HK-2 (cell line): ENCODE data around the gene SETD1B.
"Not testable (repeated sequence)": the region's sequence is repeated elsewhere in the genome, so short reads cannot be mapped to it uniquely, and the experiment has no call there.

Experiments used
- DNase-seq: peaks from one replicate; pipeline ENCODE4 v3.0.0-alpha.2; 2018; ENCODE audit not compliant: unreplicated experiment

SETD1B gene

DNA sequence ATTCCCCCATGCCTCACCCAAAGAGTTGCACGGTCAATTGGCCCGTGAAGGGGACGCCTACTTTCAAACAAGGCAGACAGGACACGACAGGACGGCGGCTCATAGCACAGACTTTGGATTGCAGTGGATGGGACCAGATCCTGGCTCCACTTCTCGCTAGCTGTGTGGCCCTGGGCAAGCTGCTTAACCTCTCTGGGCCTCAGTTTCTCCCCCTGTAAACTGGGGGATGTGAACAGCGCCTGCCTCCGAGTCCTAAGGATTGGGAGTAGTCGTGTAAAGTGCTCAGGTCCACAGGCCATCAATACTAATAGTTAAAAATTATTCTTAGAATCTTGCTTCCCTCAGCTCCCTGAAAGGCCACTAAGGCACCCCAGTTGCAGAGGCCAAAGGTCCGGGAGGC lies 23.4 kb upstream of the SETD1B start:
- no peak for DNase-seq

DNA sequence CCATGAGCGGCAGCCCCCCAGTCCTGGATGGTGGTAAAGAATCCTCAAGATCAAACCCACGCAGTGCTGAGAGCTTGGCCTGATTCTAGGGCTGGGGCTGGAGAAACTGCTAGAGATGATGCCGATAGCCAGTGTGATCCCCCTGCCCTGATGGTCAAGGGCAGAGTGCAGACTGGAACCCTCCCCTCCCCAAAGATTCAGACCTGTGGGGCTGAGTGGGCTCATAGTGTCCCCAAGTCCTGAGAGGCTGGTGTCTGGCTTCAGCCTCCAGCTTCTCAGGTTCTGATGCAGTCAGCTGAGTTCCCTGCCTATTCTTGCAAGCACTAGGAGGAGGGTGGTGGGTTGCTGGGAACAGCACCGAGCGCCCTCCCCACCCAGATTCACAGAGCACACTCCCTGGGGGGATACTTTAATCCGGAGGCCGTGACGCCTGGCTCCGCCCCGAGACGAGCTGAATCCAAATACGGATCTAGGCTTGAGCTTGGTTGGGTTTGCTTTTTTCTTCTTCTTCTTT lies 22.3 kb upstream of the SETD1B start:
- no peak for DNase-seq

DNA sequence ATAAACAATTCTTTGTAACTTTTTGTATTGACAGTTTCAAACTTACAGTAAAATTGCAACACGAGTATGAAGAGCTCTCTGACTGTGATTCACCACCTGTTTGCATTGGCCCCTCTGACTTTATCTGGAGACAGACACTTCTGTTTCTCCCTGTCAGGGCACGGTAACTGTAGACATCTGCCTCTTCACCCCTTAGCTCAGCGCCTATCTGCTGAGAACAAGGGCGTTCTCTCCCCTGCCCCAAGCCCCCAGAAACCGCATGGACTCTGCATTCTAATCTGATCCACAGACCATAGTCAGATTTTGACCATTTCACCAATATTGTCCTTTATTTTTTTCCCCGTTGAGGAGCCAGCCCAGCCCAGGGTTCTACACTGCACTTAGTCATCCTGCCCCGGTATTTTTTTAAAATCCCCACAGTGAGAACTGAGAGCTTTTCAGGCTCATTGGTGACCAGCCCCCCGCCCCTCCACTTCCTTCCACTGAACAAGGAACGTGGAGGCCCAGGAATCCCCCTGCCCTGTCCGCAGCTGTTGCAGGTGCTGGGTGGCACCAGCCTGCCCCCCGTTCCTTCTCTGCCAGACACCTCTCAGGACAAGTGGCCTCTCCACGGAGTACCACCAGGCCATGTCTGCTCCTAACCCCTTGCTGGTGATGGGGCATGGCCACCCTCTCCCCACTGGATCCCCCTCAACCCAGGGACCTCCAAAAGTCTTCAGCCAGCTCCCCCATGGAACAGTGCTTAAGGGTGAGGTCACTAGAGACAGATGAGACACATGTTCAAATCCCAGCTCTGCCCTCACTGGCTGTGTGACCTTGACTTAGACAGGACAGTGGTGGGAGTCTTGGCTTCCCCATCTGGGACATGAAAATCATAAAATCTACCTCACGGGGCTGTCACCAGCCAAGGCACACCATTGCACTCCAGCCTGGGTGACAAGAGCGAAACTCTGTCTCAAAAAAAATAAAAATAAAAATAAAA lies 21.5 kb upstream of the SETD1B start:
- DNase-seq, result no peak

DNA sequence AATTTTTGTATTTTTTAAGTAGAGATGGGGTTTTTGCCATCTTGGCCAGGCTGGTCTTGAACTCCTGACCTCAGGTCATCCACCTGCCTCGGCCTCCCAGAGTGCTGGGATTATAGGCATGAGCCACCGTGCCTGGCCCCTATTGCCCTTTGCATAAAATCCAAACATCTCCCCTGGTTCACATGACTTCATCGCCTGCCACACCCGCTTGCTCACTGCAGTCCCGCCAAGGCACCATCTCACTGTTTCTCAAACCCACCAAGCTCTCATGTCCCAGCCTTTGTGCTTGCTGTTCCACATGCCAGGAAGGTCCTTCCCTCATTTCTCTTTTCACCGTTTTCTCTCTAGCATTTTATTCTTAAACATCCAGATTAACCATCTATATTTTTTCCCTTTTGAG lies 20.0 kb upstream of the SETD1B start:
- DNase-seq, result no peak

DNA sequence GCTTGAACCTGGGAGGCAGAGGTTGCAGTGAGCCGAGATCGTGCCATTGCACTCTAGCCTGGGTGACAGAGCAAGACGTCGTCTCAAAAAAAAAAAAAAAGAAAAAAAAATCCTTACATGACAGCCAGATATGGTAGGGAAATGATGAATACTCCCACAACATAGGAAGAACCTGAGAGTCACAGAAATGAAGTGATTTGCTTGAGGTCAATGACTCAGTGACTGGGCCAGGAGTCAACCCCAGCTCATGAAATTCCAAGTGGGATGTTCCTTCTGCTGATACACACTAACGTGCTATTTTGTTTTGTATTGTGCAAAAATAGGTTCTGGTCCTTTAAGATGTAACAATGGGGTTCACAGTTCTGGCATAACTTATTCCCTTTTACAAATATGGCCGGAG lies 19.3 kb upstream of the SETD1B start:
- DNase-seq, result peak; percentile 57

DNA sequence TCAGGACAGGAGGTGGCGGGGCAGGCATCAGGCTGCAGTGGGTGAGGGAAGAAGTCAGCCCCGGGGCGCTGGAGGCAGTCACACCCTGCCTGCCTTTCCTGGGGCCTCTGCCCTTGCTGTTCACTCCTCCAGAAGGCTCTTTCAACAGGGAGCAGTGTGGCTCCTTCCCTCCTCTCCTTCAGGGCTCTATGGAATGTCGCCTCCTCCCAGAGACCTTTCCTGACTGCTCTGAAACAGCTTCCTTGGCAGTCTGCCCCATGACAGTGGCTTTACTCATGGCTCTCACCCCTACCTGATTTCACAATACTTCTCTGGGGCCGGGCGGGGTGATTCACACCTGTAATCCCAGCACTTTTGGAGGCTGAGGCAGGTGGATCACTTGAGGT lies 17.4 kb upstream of the SETD1B start:
- DNase-seq, result peak; percentile 88

DNA sequence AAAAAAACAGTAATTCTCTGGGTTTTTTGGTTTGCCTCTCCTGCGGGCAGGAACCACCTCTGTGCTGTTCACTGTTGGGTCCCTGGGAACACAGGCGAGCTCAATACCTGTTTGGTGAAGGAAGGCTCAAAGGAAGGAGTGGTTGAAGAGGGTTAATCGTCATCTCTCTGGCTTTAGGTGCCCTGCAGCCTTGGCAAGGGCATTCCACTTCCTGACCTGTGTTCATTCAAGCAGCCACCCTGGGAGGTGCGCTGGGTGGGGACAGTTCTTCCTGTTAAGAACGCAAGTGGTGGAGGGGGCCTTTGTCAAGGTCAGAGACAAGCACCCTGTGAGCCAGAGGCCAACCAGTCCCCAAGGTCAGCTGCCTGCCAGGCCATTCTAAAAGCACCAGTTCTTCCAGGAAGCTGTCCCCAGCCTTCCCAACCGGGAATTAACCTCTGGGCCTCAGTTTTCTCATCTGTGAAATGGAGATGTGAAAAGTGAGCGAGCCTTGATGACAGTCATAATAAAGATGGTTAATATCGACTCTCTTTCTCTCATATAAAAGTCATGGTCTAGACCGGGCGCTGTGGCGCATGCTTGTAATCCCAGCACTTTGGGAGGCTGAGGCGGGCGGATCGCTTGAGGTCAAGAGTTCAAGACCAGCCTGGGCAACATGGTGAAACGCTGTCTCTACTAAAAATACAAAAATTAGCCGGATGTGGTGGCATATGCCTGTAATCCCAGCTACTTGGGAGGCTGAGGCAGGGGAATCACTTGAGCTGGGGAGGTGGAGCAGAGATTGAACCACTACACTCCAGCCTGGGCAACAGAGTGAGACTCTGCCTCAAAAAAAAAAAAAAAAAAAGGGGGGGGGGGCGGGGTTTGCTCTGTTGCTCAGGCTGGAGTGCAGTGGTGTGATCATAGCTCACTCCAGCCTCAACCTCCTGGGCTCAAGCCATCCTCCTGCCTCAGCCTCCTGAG lies 16.5 kb upstream of the SETD1B start:
- DNase-seq, result no peak

DNA sequence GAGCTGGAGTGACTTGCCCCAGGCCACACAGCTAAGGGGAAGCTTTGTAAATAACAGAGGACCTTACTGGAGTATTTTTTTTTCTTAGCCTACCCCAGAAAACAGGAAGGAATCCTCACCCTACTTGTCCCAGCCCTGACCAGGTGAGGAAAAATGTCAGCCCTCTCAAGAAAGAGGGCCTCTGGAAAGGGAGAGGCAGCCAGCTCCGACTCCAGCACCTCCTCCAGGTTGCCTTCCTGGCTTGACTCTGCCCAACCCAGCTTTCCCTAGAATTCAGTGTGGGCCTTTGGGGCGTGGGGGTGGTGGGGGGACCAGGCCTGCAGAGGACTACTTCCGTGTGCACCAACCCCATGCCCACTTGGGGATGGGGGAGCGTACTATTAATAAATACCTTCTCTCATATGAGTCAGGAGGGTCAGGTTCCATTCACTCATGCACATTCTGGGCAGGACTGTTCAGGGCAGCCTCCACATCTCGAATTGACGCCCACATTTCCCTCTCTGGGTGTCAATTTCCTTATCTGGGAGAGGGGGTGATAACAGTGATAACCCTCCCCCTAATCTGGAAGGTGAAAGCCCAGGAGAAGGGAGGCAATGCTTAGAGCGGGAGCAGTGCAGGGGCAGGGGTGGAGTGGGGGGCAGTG lies 15.5 kb upstream of the SETD1B start:
- DNase-seq, result no peak

DNA sequence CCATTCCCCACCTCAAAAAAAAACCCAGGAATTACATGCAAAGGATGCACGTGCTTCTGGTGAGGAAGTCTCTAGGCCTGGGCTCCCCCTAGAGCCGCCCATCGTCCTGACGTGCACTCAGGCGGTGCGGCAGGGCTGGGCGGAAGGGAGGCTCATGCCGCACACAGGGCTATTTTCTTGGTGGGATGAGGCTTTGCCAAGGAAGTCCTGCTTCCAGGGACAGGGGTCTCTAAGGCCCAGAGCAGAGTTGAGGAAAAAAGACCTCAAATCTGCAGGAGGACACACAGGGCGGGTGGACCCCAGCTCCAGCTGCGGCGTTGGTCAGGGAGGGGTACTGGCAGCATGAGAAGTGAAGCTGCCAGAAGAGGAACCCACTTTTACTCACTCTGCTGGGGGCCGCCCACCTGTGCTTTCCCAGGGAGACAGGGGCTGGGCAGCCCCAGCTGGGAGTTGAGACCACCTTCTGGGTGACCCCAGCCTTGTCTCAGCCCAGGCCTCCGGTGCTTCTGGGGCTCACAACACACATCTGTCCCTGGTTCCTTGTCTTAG lies 14.5 kb upstream of the SETD1B start:
- no peak for DNase-seq

DNA sequence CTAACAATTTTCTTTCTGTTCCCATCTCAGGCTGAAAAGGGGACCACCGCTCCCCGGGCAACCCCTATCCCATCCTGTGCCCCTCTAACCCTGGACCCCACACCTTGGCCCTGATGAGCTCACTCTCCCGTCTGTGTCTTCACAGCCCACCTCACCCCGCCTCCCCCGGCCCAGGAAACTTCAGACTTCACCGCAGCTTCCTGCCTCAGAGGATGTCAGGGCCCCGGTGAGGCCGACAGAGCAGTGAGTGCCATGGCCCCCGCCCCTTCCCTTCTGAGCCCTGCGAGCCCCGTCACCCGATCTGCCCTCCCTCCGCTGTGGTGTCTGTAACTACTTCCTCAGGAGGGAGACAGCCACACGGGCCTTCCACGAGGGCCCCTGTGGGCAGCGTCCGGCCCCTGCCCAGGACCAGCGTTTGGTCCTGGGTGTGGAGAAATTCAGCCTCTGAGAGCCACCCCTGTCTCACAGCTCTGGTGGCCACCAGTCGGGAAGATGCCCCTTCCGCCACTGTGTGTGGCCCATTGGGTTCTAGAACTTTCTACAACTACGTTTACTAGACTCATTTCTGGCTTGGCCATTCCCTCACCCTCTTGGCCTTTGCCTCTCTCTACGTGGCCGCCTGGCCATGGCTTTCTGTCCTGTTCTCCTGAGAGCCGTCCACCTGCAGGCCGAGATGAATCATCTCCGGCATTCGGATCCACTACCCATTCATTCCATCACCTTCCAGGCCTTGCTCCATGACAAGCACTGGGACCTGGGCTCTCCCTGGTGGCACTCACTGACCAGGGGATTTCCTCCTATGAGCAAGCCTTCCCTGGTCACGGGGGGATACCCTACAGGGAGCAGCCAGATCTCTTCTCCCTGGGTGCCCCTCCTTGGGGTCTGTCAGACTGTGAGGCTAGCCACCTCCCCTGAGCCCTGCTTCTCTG lies 13.7 kb upstream of the SETD1B start:
- peak; percentile 83 for DNase-seq

DNA sequence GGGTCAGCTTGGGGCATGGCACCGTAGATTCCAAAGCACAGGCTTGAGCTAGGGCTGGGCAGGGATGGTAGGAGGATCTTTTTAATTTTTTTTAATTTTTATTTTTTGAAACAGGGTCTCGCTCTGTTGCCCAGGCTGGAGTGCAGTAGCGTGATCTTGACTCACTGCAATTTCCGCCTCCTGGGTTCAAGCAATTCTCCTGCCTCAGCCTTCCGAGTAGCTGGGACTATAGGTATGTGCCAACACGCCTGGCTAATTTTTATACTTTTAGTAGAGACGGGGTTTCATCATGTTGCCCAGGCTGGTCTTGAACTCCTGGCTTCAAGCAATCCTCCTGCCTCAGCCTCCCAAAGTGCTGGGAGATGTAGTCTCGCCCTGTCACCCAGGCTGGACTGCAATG lies 13.0 kb upstream of the SETD1B start:
- DNase-seq, result not testable (repeated sequence)

DNA sequence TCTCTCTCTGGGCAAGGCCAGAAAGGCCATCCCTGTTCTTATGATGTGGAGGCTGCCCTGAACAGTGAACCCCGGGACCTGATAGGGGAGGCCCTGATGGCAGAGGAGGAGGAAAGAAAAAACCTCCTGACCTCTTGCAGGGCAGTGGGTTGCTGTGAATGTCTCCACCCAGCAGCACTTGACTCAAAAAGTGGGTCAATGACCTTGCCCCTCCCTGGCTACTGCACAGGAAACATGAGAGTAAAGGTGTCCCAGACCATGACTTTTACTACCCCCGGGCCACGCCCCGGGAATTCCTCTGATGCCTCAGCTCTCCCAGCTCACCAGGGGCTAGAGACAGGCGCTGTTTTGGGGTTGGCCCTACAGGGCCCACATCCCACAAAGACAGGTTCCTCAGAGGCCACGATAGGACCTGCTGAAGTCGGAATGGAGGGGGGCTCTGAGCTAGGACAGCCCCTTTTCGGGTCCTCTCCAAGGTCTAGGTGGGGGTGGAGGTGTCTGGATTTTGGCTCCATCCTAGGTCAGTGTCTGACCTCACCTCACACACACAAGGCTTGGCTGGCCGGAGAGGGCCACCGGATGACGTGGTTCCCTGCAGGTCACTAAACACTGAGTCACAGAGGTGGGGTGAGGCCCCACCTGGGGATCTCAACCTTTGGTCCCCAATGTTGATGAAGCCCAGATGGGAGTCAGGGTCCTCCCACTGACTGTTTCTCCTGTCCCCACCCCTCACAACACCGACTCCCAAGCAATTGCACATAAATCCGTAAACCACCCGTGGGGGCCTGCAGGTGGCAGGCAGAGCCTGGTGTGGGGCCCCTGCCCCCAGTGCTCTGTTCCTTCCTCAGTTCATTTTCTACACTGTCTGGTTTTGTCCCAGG lies 11.9 kb upstream of the SETD1B start:
- DNase-seq, result peak; percentile 66

DNA sequence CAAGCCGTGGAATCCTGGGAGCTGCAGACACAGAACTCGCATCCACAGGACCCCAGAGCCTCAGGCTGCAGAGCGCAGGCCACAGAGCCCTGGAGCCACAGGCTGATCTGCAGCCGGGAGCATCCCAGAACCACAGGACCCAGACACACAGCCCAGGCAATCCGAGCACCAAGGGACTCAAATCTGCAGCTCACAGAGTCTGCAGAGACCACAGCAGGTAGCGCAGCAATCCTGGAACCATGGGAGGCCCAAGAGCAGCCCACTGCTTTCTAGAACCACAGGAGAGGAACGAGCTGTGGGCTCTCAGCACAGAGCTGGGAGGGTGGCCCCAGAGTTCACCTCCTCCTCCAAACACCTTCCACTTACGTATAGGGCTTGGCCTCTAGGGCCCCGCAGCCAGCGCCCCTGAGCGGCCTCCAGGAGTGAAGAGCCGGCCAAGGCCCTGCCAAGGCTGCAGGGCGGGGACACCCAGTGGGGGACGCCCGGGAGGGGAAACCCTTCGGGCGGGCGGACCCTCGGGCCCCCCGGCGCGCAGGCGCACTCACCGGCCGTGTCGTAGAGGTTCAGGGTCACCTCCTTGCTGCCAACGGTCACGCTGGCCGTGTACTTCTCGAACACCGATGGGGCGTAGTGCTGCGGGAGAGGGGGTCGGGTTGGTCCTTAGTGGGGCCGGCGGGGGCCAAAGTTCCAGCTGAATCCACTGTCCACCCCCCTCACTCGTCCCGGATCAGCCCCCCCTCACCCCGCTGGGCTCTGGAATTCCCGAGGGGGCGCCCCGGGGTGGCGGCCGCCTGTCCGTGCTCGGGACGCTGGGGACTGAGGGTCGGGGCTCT lies 11.0 kb upstream of the SETD1B start:
- peak; percentile 58 for DNase-seq

DNA sequence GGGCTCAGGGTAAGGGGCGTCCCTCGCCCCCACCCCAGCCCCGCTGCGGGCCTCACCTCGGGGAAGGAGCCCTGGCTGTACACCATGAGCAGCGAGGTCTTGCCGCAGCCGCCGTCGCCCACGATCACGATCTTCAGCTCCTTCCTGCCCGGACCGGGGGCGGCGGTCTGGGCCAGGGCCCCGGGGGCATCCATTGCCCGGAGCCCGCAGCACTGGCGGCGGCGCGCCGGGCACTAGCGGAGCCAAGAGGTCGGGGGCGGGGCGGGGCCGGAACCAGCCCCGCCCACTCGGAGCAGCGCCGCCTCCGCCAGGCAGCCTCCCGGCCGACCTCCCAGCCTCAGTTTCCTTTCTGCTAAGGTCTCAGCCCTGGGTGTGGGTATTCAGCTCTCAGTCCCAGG lies 10.4 kb upstream of the SETD1B start, which contains the start of gene RHOF:
RHOF (minus strand) TSS at position 249 of the 398 bp plus-strand sequence; CDS start at position 194, 55 bp downstream.
- no peak for DNase-seq

DNA sequence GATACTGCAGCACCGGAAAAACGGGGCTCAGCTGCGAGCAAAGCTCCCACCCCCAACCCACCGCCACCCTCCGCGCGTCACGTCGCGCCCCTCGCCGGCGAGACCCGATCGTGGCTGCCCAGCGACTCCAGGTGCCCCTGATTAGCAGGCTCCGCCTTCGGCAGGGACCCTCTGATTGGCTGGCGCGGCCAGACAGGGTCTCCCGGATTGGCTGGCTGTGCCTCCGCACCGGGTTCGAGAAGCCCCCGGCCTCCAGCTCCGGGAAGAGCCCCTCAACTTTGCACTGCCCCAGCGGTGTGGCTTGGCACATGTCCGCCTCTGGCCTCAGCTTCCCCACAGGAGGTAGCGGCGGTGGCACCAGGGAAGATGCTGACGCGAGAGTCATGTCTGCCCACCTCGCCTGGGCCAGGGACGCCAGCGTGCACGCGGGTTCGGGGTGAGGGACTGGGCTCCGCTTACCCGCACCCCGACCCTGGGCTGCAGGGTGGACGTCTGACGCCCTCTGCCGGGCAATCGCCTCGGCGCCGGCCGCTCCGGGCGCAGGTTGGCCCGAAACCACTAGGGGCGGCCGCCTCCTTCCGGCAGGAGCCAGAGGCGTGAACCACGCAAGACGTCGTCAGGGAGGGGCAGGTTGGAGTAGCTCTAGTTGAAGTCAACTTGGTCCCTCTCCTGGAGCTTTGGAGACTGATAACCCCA lies 9.8 kb upstream of the SETD1B start:
- peak; percentile 95 for DNase-seq

DNA sequence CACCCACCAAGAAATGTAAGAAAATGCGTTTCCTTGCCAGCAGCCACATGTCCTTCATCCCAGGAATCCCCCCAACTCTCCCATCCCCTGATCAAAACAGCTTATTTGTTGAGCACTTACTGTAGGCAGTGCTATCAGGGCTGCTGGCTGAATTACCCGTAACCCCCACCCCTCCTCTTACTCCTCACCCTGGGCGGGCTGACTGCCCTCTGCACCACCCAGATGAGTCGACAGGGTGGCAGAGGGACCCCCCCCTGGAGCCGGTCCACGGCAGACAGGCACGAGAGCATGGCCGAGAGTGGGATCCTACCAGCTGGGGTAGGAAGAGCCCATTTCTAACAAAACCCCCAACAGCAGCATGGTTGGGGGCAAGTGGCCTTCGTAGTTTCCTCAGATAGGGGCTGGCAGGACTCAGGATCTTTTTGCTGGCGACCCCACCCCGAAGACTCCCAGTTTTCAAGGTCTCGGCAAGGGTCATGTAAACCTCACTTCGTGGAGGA lies 9.2 kb upstream of the SETD1B start:
- peak; percentile 61 for DNase-seq
